Heart left ventricle (tissue), 16 donors: ENCODE measurements around the gene WDR33. TPM values are rescaled to one million over a fixed set of nuclear protein-coding genes. Genes with fewer than 3 reads are reported as not detected.

Source experiments
- ATAC-seq, 4 donors: fragments of 200-7000 bp; cut with Tn5 transposase; one replicate each; pipeline ENCODE4 v1.9.1; 2020 to 2022; ENCODE audit warnings: moderate library complexity in 4 of 4, mild to moderate bottlenecking in 3 of 4, moderate number of reproducible peaks in 1 of 4
- DNase-seq, 5 donors: peaks; one replicate each; pipeline ENCODE4 v3.0.0-alpha.2; 2020
- H3K27ac ChIP-seq, 12 donors: fragments of 200-600 bp; sonication (generic) in 4 of 12; one replicate each; pipeline versions ENCODE4 v1.5.0 to v1.8.0; 2016 to 2022; ENCODE audit warnings: mild to moderate bottlenecking in 2 of 12
- H3K27me3 ChIP-seq, 9 donors: fragments of 200-600 bp; sonication (generic) in 2 of 9; one replicate each; pipeline versions ENCODE4 v1.5.1 to v1.8.0; 2016 to 2022; ENCODE audit warnings: mild to moderate bottlenecking in 3 of 9
- H3K36me3 ChIP-seq, 9 donors: fragments of 200-600 bp; sonication (generic) in 2 of 9; one replicate each; pipeline versions ENCODE4 v1.5.0 to v1.8.0; 2018 to 2022; ENCODE audit warnings: mild to moderate bottlenecking in 2 of 9
- H3K4me1 ChIP-seq, 12 donors: fragments of 200-600 bp; sonication (generic) in 4 of 12; one replicate each; pipeline versions ENCODE4 v1.5.0 to v1.8.0; 2016 to 2022; ENCODE audit warnings: mild to moderate bottlenecking in 3 of 12
- H3K4me3 ChIP-seq, 12 donors: fragments of 200-600 bp; sonication (generic) in 4 of 12; one replicate each; pipeline versions ENCODE4 v1.5.0 to v1.8.0; 2017 to 2022; ENCODE audit warnings: mild to moderate bottlenecking in 9 of 12, moderate library complexity in 4 of 12
- H3K9me3 ChIP-seq, 12 donors: fragments of 200-600 bp; sonication (generic) in 4 of 12; one replicate each; pipeline versions ENCODE4 v1.5.0 to v1.8.0; 2016 to 2022; ENCODE audit warnings: mild to moderate bottlenecking in 1 of 12
- CTCF ChIP-seq, 12 donors: fragments of 200-600 bp; sonication (generic) in 4 of 12; IDR thresholded peaks; one replicate each; pipeline versions ENCODE4 v1.5.0 to v1.8.0; 2018 to 2022; ENCODE audit warnings: antibody characterized with exemption in 12 of 12, mild to moderate bottlenecking in 5 of 12
- POLR2A ChIP-seq, 2 donors: fragments of 450-650 bp; IDR thresholded peaks; one replicate each; pipeline ENCODE4 v1.6.1; 2017; ENCODE audit warnings: antibody characterized with exemption in 2 of 2, mild to moderate bottlenecking in 2 of 2, moderate library complexity in 2 of 2
- WGBS, 4 donors: extraction: QIAGEN DNeasy Blood & Tissue Kit in 2 of 4; methylation state at CpG; one replicate each; pipeline versions ENCODE4 v1.1.5 to v1.1.7; 2013 to 2018; 5-methylcytosine and 5-hydroxymethylcytosine counted together
- intact Hi-C, 10 donors: fragments of 100-400 bp; cut with DNase I; formaldehyde crosslinking; loops; one replicate each; pipeline versions ENCODE4 v1.11.1 to v1.14.2; 2022
- polyA plus RNA-seq, 2 donors: library from polyadenylated mRNA; stranded (reverse); fragments of 200-250 nt; gene quantifications; one replicate each; pipeline ENCODE4 v1.2.3, GENCODE V29; 2013
- total RNA-seq, 9 donors: library from RNA; depleted of rRNA in 2 of 9; stranded (reverse); fragments of >200 nt in 2 of 9; fragmentation: NEBNext Ultra II Directional in 3 of 9; extraction: Animal tissue kit (Norgen Biotek cat#: 25700) in 3 of 9; gene quantifications; one replicate each; pipeline versions ENCODE4 v1.1.0 to v1.2.4, GENCODE V29; 2016 to 2023
- donor health status: ischemic (EF 13 %, LVEDD 7.1; RV severe dilation, severe dysfunction).
- donor health status: healthy with polysubstance abuse.
- donor health status: DM: no; HTN: yes; CAD: no.
- donor health status: DM: no; HTN: no; CAD: no.
- donor health status: ischemic (EF 25% LVEDD 6.9; RV normal size, moderate dysfunction).
- donor health status: ischemic (EF 25% LVEDD 5.7; RV mildly dilated, moderate dysfunction).
- donor health status: healthy.
- donor health status: DM: yes; HTN: yes; CAD: no.
- donor health status: ischemic (EF 35%, LVEDD 5.7; RV mildly dilated, moderate dysfunction).
- donor health status: nonischemic (EF 11% LVEDD 7.7; RV severe dilation, severe dysfunction).
- donor health status: DM: yes; HTN: yes; CAD: no.
- donor health status: PGD.
- donor health status: ischemic (EF 29% LVEDD 5.4; RV normal size, mild dysfunction).
- donor health status: nonischemic (EF 23%, LVEDD 6.1; RV moderate dilation, normal function).

Gene WDR33
- total and polyA plus RNA-seq, 11 donors: 15.4 to 49.9 (median 41.1) TPM

DNA sequence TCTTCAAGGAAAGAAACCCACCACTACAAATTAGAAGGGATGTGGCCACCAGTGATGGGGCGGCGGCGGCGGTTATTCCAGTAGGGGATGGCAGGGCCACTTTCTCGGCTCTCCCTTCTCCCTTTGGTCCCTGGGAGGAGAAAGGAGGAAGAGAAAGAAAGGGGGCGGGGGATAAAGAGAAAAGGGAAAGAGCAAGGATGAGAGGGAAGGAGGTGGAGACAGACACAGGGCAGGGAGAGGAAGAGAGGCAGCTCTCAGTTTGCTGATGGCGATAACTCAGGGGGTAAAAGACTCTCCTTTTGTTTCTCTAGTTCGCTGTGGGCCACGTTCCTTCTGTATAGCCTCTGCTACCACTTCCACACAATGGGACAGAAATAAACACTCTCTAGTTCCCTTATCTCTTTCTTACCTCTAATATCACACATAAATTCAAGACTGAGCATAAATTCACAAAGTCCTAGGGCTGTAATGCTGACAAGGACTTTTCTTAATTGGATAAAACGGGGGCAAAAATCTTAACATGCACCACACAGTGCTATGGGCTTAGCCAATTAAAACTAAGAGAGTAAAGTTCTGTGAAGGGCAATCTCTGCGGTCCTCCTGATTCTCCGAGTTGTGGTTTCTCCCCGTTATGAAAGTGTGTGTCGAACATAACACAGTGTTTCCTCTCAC is 95.1 kb downstream of the WDR33 start:
- H3K27me3 ChIP-seq: no peaks in the 10 kb centered on the region
- H3K4me1 ChIP-seq: peaks cover 0 to 7% (median 0%) of the 10 kb centered on the region in 12 donors
- DNase-seq (no peak), ATAC-seq (no peak)
- TF ChIP-seq CTCF (IDR thresholded peaks at IDR 0.05) (no peak), POLR2A (IDR thresholded peaks at IDR 0.05) (no peak)
- 86 to 90% (median 88%) methylated on average over 14 of the region's 14 CpGs for WGBS, 4 donors
- no peak overlapping the region for H3K4me3 ChIP-seq
- H3K27ac ChIP-seq: no peak overlapping the region
- peaks cover 0 to 82% (median 59%) of the 10 kb centered on the region in 9 donors for H3K36me3 ChIP-seq
- H3K9me3 ChIP-seq: no peaks in the 10 kb centered on the region
- intact Hi-C loops: no loop called here

DNA sequence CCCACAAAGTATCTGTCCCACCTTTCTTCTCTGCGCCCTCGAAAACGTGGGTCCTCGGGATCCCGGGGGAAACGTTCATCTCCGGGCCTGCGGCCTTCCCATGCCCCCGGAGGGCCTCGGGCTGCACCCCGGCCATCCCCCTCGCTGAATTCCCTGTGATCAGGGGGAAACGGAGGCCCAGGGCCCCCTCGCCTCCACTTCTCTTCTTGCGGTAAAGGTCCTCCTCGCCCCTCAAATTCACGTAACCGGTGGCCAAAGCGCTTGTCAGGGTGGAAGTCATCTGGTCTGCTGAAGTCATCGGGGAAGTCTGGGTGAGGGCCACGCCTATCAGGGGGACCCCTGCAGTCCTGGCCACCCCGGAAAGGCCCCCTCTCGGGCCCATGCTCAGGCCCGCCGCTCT is 97.4 kb downstream of the WDR33 start:
- peaks cover 0 to 81% (median 57%) of the 10 kb centered on the region in 9 donors for H3K36me3 ChIP-seq
- H3K27me3 ChIP-seq: no peaks in the 10 kb centered on the region
- H3K4me3 ChIP-seq: no peak overlapping the region
- intact Hi-C loops: no loop called here
- WGBS, 4 donors: 94 to 96% (median 95%) methylated on average over 22 to 25 of the region's 25 CpGs
- no peak overlapping the region for H3K27ac ChIP-seq
- H3K4me1 ChIP-seq: peaks cover 0 to 13% (median 0%) of the 10 kb centered on the region in 12 donors
- TF ChIP-seq POLR2A (IDR thresholded peaks at IDR 0.05): no peak
- TF ChIP-seq CTCF (IDR thresholded peaks at IDR 0.05): no peak
- no peaks in the 10 kb centered on the region for H3K9me3 ChIP-seq
- DNase-seq (no peak), ATAC-seq (no peak)

DNA sequence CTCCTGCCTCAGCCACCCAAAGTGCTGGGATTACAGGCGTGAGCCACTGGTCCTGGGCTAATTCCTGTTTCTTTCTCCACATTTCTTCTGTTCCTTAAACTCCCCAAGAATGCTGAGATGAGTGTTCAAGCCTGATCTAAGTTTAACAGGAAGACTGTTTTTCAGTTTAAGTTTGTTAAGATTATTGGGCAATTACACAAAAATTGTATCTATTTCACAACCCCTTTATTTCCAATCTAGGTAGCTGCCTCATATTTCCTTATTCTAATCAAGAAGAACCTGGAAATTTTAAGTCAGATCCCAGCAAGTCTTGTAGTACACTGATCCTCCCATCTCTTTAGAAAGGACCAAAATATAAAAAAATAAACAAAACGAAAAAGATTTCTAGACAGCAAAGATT is 98.0 kb downstream of the WDR33 start:
- ATAC-seq: no peak
- H3K27ac ChIP-seq: no peak overlapping the region
- DNase-seq: no peak
- peaks cover 0 to 81% (median 57%) of the 10 kb centered on the region in 9 donors for H3K36me3 ChIP-seq
- H3K27me3 ChIP-seq: no peaks in the 10 kb centered on the region
- H3K9me3 ChIP-seq: no peaks in the 10 kb centered on the region
- TF ChIP-seq CTCF (IDR thresholded peaks at IDR 0.05) (no peak), POLR2A (IDR thresholded peaks at IDR 0.05) (no peak)
- peaks cover 0 to 18% (median 0%) of the 10 kb centered on the region in 12 donors for H3K4me1 ChIP-seq
- WGBS, 4 donors: 87 to 94% (median 90%) methylated on average over 2 of the region's 2 CpGs
- intact Hi-C loops: no loop called here
- no peak overlapping the region for H3K4me3 ChIP-seq

- Histone ChIP-seq H3K36me3 (peaks cover 0 to 81% (median 58%) of the 10 kb centered on the region in 9 donors), H3K4me1 (peaks cover 0 to 38% (median 12%) of the 10 kb centered on the region in 12 donors), H3K9me3 (no peaks in the 10 kb centered on the region), H3K4me3 (no peak overlapping the region), H3K27ac (no peak overlapping the region), H3K27me3 (no peaks in the 10 kb centered on the region)
- ATAC-seq: no peak
- no peak for TF ChIP-seq CTCF (IDR thresholded peaks at IDR 0.05)
- TF ChIP-seq POLR2A (IDR thresholded peaks at IDR 0.05): no peak
- DNase-seq: no peak
- intact Hi-C loops: loop anchor here in 6 of 10 donors (10.0 kb wide), 3 partner anchors 145 to 195 kb away; partner anchors contain the start of genes IWS1 (in 2 of the 6) and POLR2D (in 2 of the 6)
- WGBS, 4 donors: 85 to 91% (median 87%) methylated on average over 11 to 13 of the region's 13 CpGs
Observed at GRCh38 chr2:127709336-127709735, 101.6 kb downstream of the WDR33 start.
